Activated CD8-positive, alpha-beta memory T cell treated with anti-CD3 and anti-CD28 coated beads, Interleukin-2, amount 50 U/mL, for 1 hour (primary cell): ENCODE measurements around the gene PASK.
A peak's percentile ranks its signal among the peaks of the same experiment; 100 is the strongest.
"Not testable (repeated sequence)": the region's sequence is repeated elsewhere in the genome, so short reads cannot be mapped to it uniquely, and the experiment has no call there.

ENCODE experiments used
- DNase-seq: peaks from one replicate; pipeline ENCODE4 v3.0.0-alpha.2; 2020; ENCODE audit errors: extremely low read depth

PASK gene

DNA sequence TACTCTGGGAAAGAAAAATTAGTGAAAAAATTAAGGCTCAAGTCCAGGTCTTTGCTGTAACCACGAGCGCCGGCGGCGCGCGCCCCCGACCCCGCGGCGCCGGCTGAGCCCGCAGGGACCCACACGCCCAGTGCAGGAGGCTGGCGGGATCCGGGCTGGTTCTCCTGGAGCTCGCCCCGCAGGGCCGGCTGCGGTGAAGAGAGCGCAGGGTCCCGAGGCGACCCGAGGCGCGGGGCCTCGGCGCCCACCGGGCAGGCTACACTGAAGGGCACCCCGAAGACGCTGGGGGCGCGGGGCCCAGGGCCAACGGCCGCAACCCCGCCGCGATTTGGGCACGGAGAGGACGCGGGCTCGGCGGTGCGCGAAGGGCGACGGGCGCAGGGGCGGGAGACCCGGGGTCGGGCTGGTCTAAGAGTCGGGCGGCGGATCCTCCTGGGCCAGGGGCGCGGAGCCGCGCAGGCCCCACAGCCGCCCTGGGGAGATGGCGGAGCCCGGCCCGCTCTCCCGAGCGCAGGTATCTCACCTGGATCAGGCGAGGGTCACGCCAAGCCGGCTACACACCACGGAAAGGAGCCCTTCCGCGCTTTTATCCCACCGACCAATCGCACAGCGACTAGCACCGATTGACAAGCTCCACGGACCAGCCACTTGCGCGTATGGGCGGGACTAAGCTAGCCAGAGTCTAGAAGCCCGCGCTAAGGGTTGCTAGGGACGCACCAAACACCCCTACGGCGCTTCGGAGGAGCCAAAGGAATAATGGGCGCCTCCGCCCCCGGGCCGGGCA lies at the start of gene PASK:
TSS of gene PASK (minus strand) at position 582 of the 784 bp plus-strand sequence. CDS start 6,440 bp downstream, outside the sequence.
- peak; percentile 86 for DNase-seq

DNA sequence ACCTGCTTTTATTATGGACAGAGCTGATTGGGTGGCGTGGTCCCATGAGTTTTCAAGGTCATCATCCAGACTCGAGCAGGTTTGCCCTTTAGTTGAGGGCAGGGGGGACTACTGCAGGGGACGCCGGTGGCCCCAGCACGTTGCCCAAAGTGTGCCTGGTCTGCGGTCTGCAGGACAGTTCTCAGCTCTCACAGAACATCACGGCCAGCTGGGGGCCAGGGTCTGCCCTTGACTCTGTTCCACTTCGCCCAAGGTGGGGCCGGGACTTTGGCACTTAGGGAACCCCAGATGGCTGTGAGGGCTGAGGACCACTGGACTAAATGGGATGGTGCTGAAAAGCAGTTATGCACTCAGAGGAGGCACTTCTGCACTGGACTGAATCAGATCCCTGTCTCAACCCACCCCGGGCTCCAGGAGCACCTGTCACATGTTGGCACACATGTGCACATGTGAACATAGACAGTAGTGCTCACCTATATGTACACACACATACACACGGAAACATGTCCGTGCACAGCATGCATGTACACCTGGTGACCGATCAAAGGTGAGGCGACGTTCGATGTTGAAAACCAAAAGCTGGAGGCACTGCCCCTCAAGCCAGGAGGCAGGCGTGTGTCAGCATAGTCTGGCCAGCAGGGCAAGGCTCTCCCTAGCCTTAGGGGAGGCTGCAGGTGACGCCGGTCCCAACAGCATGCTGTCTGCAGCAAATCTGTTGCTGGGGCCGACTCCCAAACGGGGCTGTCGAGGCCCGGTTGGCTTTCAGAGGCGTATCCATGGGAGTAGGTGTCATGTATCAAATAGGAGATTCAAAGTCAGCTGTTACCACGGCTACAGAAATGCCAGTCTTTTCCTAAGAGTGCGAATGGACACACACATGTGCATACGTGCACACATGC lies 49.4 kb upstream of the PASK start:
- no peak for DNase-seq

DNA sequence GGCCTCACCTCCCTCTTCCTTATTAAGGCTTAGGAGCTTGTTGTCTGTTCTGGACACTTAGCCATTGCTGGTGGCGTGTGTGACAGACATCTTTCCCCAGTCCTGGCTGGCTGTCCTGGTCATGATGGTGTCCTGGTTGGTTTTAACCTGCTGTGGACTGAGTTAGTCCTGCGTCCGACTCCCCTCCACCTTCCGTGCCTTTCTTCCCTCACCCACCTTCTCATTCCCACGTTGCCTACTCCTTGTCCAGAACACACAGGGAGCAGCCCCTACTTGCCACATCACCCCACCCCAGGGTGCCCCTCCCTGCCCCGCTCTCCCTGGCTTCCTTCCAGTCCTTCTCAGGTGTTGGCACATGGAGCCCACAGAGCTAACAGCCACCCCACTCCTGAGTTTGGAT lies 48.7 kb upstream of the PASK start:
- no peak for DNase-seq

DNA sequence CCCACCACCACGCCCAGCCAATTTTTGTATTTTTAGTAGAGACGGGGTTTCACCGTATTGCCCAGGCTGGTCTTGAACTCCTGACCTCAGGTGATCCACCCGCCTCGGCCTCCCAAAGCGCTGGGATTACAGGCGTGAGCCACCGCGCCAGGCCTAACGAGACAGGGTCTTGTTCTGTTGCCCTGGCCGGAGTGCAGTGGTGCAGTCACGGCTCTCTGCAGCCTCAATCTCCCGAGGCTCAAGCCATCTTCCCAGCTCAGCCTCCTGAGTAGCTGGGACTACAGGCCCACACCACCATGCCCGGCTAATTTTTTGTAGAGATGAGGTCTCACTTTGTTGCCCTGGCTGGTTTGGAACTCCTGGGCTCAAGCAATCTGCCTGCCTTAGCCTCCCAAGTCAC lies 48.0 kb upstream of the PASK start:
- not testable (repeated sequence) for DNase-seq

DNA sequence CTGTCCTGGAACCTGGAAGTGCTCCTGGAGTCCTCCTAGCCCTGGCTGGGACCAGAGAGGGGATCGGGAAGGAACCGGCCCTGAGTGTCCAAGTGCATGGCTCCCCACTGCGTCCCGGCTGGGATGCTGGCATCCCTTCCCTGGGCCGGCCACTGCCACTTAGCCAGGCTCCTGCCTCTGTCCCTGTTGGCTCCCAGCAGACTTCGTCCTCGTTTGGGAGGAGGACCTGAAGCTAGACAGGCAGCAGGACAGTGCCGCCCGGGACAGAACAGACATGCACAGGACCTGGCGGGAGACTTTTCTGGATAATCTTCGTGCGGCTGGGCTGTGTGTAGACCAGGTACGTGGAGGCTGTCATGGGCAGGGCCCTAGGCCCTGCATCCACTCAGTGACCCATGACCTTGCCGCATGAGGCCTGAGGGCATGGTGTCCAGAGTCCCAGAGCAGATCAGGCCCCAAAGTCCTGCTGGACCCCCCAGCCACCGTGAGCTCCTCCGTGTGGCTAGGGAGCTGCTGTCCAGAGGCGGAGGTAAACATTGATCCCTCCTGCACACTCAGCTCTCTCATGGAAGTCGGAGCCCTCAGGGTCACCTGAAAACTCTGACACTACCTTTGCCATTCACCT lies 46.3 kb upstream of the PASK start:
- no peak for DNase-seq

DNA sequence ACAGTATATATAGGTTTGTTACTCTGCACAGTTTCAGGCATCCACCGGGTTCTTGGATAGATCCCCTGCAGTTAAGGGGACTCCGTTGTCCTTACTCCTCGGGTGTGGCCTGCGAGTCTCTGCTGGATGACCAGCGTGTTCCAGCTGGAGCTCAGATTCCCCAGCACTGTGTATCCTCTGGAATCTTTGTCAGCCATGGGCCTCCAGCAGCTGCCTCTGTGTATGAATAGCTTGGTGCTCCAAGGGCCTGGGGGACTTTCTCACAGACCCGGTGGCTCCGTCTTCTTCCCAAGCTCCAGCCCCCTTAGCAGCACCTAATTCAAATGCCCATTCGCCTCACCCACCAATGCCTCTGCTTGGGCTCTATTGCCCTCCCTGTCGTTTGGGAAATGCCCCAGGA lies 45.5 kb upstream of the PASK start:
- no peak for DNase-seq

DNA sequence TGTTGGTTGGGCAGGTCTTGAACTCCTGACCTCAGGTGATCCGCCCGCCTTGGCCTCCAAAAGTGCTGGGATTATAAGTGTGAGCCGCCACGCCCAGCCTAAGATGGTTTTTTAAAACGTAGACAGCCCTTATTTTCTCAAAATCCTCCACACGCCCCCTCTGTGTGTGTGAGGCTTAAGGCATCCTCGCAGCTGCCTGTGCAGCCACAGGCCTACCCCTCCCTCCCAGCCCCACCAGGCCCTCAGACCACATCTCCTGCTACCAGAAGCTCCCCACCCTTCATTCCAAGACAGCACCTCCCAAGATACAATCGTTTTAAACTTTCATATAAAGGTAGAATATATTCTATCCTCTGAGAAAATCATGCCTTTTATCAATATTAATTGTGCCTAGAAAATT lies 44.0 kb upstream of the PASK start:
- DNase-seq, result no peak

DNA sequence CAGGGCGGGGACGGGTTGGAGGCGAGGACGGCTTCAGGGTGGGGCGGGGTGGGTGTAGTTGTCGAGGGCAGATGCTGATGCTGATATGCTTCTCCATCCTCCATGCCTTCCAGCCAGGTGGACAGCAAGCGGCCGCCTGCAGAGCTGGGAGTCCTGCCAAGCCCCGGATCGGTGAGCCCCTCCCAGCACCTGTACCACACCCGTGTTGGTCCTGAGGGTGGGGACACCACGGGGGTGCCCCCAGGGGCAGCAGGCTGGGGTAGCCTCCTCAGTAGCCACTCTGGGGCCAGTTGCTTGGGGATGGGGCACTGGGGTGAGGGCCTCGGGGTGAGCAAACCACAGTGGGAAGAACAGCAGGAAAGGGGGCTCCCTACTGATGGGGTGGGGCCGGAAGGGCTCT lies 41.8 kb upstream of the PASK start:
- DNase-seq, result no peak

DNA sequence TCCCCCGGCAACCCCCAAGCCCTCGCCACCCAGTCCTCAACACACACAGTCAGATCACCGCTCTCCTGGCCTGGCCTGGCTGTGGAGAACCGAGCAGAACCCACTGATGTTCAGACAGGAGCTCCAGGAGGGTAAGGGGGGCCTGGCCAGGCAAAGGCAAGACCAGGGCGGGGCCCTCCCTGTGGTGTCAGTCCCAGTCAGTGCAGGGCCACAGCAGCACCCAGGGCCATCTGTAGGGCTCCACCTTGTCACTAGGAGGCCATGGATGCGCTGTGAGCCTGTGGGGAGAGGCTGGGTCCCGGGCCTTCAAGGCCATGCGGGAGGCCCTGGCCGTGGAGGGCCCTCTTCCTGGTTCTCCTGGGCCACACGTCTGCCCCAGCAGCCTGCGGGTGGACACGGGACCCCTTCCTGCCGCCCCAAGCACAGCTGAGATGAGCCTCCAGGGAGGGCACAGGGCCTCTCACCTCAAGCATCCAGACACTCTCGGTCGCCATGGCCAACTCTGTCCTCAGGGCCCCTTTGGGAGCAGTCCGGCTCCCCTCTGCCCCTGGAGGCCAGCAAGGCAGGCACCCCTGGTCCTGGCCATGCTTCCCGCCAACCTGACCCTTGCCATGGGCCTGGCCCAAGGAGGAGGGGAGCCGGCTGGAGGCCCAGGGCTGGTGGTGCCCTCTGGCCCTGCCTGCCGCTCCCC lies 41.2 kb upstream of the PASK start:
- DNase-seq, result no peak

DNA sequence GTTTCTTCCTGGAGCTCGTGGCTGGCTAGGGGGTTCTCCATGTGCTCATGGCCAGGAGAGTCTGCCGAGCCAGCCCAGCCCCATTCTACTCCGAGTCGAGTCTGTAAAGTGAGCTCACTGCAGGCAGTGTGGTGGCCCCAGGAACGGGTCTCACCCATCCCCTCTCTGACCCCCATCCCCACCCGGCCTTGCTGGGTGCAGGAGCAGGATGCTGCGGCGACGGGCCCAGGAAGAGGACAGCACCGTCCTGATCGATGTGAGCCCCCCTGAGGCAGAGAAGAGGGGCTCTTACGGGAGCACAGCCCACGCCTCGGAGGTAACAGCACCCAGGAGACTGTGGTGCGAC lies 40.6 kb upstream of the PASK start:
- no peak for DNase-seq

DNA sequence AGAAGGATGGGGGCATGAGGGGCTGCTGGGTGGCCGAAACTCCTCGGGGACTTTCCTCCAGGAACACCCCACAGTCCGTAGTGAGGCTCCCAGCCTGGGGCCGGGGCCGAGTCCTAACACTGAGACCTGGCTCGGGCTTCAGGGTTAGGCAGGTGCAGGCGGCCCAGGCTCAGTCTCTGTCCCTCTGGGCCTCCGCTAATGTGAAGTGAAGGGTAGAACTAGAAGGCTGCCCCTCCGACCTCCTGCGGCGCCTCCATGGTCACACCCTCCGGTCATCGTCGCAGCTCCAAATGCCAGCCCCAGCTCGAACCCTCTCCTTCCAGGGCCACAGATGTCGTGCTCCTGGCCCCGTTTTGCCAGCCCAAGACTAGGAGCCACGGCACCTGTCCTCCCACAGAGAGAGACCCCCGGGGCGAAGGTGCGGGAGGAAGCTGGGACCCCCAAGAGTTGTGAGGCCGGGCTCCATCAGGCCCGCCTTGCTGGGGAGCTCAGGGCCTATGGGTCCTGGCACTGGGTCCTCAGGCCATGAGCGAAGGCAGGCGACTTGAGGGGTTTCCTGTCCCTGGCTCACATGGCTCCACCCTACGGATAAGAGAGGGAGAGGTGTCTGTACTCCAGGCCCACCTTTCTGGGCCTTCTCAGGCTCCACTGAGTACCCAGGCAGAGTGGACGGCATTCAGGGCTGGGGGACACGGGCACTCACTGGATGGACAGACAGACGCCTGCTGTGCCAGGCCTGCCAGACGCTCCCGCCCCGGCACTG lies 40.0 kb upstream of the PASK start:
- DNase-seq, result no peak

DNA sequence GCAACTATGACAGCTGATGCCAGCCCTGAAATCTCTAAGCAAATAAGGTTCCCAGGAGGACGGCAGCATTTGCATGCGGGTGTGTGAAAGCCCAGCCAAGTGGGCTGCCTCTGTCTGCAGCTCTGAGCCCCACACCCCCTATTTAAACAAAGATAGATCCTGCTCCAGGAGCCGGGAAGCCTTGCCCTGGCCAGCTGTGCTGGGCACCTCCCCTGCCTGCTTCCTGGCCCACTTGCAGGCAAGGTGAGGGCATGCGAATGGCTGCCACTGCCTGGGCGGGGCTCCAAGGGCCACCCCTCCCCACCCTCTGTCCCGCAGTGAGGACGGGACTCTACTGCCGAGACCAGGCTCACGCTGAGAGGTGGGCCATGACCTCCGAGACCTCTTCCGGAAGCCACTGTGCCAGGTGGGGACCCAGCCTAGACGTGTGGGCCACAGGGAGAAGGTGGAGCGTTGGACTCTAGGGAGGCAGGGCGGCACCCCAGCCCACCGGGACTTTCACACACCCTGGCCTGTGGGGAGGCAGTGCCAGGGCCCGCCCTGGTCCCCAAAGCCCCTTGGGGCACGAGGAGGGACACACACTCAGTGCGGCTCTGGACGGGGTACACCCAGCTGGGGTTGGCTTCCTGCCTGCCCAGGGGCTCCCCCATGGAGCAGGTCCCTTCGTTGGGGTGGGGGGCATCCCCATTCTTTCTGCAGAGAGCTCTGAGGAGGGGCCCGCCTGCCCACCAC lies 39.3 kb upstream of the PASK start, which contains the start of gene ANO7:
TSS of gene ANO7 (plus strand) at position 317 of the 732 bp plus-strand sequence. CDS start 1,387 bp downstream, outside the sequence.
- DNase-seq, result no peak

DNA sequence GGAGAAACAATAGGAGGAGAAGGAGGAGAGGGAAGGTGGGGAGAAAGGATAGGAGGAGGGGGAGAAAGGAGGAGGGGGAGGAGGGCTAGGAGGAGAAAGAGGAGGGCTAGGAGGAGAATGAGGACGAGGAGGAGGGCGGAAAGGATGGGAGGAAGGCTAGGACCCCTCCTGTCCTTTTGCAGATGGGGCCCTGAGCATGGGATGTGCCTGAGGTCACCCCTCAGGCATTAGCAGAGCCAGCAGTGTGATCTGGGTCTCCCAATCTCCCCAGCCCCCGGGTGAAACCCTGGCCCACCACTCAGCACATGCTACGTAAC lies 38.6 kb upstream of the PASK start:
- no peak for DNase-seq

DNA sequence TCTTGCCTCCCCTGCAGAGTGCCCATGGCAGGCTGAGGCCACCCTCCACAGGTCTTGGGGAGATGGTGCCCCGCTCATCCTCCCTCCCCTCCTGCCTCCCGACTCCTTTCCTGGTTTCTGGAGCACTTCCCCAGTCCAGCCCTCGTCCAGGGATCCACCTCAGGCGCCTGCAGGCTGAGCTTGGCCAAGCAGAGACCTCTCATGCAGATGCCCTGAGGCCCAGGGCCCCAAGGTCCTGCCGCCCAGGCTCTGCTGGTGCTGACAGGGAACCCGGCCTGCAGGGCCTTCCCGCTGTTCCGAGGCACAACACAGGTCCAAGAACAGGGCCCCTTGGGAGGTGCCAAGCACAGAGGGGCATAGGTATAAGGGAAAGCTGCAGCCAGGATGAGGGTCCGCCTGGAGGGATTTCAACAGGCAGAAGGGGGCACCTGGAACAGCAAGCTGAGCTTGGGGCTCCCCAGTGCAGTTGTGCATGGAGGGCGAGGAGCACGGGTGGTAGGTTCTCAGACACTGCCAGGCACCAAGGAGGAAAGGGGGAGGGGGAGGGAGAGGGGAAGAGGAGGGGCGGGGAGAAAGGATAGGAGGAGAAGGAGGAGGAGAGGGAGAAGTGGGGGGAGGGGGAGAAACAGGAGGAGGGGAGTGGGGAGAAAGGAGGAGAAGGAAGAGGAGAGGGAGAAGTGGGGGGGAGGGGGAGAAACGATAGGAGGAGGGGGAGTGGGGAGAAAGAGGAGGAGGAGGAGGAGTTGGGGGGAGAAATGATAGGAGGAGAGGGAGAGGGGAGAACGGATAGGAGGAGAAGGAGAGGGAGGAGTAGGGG lies 38.0 kb upstream of the PASK start:
- DNase-seq, result no peak

DNA sequence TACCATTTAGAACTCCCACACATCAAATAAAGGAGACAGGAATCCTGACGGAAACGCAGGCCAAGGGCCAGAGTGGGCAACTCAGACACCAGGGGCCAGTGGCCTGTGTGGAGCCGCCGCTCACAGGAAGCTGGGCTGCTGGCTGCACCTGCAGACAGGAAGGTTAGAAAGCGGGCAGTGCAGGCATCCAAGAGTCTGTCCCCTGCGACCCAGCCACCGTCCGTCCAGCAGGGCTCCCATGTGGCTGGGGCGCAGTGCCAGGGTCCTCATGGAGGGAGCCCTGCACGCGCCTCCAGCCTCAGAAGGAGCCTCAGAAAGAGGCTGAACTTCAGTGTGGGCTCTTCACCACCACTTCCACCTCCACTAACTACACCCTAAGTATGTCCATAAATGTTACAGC lies 36.7 kb upstream of the PASK start:
- DNase-seq, result no peak

DNA sequence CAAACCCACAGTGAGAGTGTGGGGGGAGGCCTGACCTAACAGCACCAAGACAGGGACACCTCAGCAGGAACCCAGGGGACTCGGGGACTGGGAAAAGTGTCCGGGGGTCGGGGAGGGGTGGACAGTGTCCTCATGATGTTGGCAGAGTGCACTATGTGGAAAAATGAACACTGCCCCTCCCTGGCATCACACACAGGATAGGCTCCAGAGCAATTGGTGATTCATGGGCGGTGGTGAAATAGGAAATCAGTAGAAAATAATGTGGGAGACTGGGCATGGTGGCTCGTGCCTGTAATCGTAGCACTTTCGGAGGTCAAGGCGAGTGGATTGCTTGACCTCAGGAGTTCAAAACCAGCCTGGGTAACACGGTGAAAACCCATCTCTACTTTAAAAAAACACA lies 35.6 kb upstream of the PASK start:
- DNase-seq, result no peak

DNA sequence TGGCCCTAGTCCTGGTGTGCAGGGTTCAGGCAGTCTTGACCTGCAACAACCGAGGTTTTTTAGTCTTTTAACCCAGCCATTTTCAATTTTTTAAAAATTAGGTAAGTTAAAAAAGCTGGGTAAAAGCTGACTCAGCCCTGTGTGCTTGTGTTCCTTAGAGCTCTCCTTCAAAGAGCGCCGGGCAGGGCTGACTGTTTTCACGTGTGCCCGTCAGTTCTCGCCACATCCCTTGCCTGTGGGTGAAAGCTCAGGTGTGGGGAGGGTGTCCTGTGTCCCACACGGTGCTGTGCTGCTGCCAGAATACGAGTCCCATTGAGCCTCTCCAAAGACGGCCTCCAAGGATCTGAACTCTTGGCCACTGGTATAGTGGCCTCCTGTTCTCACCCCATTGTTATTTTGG lies 33.9 kb upstream of the PASK start:
- no peak for DNase-seq

DNA sequence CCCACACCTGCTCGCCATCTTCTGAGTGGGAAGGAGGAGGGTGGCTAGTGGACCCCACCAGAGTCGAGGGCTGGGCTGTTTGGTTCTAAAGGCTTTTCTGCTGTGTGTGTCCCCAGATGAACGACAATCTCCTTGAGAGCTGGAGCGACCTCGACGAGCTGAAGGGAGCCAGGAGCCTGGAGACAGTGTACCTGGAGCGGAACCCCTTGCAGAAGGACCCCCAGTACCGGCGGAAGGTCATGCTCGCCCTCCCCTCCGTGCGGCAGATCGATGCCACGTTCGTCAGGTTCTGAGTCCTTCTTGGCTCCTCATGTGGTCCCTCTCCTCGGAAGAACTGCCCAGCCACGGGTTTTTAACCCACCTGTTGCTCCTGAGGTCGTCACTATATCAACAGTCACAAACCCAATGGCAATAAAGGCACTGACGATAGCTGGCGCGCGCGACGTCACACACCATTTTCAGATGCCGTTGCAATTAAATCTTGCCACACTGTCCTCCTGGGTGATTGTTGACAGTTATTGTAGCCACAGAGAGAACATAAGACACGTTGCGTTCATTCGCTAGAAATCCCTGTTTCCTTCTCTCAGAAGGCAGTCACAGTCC lies 33.4 kb upstream of the PASK start:
- no peak for DNase-seq

DNA sequence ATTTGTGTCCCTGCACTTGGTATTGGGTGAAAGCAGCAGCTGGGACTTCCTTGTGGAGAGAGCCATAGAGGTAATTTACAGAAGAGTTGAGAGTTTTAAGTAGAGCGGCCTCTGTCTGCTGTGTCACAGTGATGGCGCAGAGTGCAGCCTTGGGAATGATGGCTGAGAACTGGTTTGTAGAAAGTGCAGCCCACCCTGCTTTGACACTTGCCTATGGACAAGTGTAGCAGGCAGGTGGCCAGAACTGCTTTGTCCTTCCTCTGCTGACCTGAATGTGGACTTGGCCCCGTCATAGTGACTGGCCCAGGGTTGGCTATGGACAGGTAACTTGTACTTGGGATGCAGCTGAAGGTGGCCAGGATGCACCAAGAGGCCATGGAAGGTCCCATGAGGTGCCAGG lies 32.9 kb upstream of the PASK start:
- no peak for DNase-seq
